HG03521 (cell line): ENCODE results near the gene SLIT3.
"Not testable (repeated sequence)": the region's sequence is repeated elsewhere in the genome, so short reads cannot be mapped to it uniquely, and the experiment has no call there.

Experiments
- ATAC-seq: cut with Tn5 transposase; IDR thresholded peaks from one replicate; pipeline ENCODE4 v1.9.1; 2021; ENCODE audit warnings: mild to moderate bottlenecking, moderate library complexity; ENCODE audit not compliant: unreplicated experiment

The SLIT3 gene

DNA sequence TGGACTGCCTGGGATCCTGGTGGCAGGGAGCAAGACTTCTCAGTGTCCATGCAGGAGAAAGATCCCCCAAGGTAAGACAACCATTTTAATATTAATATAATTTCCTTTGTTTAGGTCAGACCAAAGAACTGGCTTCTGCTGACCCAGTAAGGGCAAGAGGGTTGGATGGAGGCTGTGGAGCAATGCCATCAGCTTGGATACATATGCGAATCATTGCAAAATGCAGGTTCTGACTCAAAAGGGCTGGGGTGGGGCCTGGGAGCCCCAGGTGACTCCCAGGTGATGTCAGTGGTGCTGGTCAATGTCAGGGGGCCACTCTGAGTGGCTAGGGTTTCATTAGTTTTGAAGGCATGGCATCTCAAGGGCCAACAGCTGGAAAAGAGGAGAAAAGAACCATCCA, 632.9 kb downstream of the SLIT3 start:
- ATAC-seq, result no peak

- no peak for ATAC-seq
Observed at GRCh38 chr5:168667301-168667840, 633.6 kb downstream of the SLIT3 start.

DNA sequence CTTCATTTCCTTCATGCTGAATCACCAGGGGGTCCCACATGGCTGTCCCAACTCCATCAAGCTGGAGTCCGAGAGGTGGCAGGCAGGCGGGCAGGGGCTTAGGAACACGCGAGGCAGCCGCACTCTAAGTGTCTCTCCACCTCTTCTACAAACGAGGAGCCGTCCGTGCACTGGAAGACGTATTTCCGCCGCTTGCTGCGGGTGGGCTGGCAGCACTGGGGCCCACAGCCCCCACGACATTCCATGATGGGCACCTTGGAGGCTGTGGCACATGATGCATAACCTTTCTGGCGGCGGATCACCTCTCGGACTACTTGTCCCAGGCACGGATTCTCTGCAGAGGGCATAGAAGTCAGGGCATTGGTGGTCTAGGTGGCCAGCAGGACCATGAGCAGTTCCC, 634.6 kb downstream of the SLIT3 start:
- no peak for ATAC-seq

GRCh38 chr5:168663276-168664004, 637.5 kb downstream of the SLIT3 start:
- no peak for ATAC-seq

DNA sequence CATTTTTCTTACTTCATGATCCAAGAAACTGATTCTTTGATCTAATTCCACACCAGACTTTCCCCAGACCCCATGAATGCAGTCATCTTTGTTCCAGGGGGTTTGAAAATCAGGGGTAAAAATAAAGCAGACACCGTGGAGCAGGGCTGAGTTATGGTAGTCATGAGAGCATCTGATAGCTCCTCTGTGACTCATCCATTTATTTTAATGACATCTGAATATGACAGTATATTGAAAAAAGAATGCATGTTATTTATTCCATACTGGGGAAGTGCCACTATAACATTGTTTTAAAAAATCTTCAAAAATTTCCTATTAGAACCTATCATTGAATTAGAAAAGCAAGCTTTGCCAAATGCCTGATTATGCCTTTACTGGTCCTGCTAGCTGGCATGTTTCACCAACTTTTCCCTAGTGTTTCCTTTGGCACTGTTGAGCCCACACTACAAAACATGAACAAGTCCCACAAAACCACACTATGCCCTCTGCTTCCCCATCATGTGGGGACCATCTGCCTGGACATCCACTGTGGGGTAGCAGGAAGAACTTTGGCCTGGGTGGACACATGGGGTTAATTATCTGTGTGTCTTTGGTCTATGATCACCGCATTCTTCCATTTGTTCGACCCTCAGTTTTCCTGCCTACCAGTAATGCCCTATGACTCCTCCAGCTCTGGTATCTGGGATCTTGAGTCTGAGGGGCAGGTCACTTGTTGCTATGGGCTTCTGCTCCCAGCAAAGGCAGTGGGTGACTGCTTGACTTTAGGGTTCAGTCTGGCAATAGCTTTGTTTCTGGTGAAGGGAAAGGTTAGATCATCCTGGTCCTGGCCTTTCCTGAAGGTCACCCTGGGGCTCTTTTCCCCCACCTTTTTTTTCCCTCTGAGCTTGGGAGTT, 639.1 kb downstream of the SLIT3 start:
- ATAC-seq, result no peak

- no peak for ATAC-seq
Observed at GRCh38 chr5:168660691-168661090, 640.2 kb downstream of the SLIT3 start.

DNA sequence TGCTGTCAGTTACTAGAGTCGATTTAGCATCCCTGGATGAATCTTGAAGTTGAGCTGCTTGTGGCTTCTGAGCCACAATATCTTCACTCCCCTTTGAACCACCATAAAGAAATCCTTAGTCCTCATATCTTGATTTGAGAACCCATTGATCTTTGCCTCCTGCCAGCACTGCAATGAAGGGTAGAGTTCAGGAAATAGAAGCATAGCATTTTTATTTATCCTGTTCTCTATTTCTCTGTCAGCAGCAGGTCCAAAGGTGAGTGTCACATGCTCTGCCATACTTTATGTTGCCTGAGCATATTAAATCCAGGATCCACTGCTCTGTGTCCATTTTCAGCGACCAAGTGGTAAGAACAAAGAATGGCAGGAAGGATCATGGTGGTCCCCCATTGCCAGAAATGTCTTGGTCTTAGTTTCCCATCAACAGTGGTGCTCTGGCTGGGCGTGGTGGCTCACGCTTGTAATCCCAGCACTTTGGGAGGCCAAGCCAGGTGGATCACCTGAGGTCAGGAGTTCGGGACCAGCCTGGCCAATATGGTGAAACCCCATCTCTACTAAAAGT, 641.6 kb downstream of the SLIT3 start:
- ATAC-seq, result no peak

DNA sequence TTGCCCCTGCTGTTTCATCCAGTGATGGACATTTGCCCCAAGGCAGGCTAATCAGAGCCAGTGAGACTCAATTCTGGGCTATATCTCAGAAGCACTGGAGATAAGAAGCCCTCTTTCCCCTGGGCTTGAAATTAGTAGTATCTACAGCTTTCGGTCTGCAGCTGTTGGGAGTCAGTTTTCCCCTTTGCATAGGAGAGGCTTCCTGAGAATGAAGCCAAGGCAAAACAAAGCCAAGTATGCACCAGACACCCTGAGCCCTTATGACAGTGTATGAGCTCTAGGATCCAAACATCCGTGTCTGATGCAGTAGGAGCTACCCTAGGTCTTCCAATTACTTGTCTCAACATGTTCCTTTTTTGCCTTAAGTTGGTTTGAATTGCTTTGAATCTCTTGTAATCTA, 642.5 kb downstream of the SLIT3 start:
- no peak for ATAC-seq

- ATAC-seq, result no peak
Observed at GRCh38 chr5:168656633-168657032, 644.3 kb downstream of the SLIT3 start.

- no peak for ATAC-seq
Observed at GRCh38 chr5:168655316-168655715, 645.6 kb downstream of the SLIT3 start.

DNA sequence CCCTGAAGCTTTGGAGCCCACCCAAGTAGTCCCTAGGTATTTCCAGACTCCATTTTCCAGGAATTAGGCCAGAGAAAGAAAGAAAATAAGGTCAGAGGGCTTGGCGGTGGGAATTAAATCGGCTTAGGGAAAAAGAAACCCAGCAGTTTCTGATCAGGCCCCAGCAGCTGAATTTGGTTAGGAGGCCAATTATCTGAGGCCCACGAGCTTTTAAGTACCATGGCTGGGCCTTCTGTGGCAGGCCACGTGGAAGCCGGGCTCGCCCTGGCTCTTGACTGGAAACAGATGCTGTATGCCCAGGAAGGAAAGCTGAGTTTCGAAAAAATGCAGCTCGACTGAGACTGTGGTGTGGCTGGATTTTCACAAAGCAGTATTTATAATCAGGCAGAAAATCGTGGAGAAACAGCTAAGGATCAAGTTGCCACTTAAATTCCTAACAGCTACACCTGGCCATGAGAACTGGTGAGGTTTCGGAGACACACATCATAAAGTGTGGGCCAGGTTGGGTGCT, 646.7 kb downstream of the SLIT3 start:
- ATAC-seq, result no peak

DNA sequence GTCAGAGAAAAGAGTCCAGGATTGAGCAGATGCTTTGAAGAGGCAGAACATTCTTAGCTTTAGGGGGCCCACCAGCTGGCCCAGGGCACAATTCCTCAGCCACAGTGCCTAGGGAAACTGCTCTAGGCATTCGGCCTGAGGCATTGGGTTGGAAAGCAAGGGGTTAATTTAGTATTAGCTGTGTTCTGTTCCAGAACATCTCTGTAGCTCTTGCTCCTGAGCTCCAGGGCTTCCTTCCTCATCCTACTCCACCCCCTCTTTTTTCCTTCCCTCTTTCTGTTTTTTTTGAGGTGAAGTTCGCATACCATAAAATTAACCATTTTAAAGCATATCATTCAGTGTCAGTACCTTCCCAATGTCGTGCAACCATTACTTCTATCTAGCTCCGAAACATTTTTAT, 647.3 kb downstream of the SLIT3 start:
- no peak for ATAC-seq

GRCh38 chr5:168651648-168652047, 649.3 kb downstream of the SLIT3 start:
- ATAC-seq, result no peak

GRCh38 chr5:168649306-168649705, 651.6 kb downstream of the SLIT3 start:
- no peak for ATAC-seq

DNA sequence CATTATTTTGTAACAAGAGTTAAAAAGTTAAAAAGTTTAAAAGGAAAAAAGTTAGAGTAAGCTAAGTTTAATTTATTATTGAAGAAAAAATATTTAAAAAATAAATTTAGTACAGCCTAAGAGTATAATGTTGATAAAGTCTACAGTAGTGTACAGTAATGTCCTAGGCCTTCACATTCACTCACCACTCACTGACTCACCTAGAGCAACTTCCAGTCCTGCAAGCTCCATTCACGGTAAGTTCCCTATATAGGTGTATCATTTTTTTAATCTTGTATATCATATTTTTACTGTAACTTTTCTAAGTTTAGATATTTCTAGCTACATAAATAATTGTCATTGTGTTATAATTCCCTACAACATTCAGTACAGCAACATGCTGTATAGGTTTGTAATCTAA, 652.4 kb downstream of the SLIT3 start:
- ATAC-seq, result no peak

DNA sequence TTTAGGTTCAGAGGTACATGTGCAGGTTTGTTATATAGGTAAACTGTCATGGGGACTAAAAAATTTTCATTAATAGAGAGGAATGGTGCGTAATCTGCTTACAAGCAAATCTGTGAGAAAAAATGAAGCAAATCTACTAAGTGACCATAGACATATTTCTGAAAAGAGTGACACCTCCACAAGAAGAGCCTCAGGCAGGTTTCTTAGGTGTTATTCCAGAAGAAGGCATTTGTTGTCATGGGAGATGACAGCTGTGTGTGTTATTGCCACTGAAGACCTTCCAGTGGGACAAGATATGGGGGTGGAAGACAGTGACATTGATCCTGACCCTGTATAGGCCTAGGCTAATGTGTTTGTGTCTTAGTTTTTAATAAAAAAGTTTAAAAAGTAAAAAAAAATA, 652.9 kb downstream of the SLIT3 start:
- no peak for ATAC-seq

DNA sequence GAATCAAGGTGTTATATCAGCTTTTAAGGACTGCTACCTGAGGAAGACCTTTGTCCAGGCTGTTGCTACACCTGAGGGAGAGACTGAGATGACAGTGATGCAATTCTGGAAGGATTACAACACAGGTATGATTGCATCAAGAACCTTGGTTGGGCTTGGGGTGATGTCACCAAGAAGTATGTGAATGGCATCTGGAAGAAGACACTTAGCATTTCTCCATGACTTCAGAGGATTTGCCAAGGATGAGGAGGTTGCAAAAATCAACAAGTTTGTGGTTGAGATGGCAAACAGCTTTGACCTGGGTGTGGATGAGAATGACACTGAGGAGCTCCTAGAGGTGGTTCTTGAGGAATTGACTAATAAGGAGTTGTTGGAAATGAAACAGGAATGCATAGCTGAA, 653.9 kb downstream of the SLIT3 start:
- no peak for ATAC-seq

DNA sequence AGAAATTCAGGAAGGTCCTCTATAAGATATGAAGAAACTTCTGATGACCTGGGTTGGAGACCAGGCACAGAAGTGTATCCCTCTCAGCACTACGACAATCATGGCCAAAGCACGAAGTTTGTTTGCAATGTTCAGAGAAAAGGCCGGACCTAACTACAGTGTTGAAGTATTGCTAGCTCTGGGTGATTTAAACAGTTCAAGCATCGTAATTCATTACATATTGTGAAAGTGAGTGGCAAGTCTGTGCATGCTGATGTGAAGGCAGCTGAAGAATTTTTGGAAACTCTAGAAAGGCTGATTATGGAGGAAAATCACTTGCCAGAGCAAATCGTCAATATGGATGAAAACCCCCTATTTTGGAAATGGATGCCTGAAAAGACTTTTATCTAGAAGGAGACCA, 654.6 kb downstream of the SLIT3 start:
- ATAC-seq, result no peak

- no peak for ATAC-seq
Observed at GRCh38 chr5:168645195-168645594, 655.7 kb downstream of the SLIT3 start.

DNA sequence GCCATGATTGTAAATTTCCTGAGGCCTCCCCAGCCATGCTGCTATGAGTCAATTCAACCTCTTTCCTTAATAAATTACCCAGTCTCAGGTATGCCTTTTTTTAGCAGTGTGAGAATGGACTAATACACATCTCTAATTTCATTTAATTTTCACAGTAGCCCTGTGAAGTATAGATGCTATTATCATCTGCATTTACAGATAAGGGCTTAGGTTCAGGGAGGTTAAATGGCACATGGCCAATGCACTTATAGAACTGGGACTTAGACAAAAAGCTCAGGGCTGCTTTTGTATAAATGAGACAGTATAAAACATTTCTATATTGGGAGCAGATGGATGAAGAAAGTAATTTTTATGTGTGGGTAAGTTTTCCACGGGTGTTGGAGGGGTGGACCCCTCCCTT, 658.9 kb downstream of the SLIT3 start:
- no peak for ATAC-seq

GRCh38 chr5:168638846-168639245, 662.1 kb downstream of the SLIT3 start:
- ATAC-seq, result not testable (repeated sequence)
